ENCODE measurements around the gene KIF26A.

DNA sequence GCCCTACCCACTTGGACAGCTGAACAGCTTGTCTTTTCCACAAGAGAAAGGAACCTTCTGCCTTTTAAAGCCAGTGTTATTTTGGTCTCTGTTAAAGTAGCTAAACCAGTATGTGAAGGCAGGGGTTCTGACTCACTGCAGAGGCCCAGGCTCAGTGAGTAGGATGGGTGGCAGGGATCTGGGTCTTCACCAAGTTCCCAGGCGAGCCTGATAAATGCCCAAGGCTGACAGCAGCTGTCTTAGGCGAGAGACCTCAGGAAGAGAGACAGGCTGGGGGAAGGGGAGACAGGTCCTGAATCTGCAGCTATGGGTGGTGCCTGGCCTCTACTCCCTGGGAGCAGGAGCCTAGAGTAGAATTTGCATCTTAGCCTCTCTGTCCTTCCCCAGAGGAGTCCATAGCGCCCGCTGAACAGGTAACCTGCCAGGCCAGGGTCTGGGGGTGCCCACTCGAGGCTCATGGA, 18.1 kb upstream of the KIF26A start:
- TF ChIP-seq, protein P1, sequence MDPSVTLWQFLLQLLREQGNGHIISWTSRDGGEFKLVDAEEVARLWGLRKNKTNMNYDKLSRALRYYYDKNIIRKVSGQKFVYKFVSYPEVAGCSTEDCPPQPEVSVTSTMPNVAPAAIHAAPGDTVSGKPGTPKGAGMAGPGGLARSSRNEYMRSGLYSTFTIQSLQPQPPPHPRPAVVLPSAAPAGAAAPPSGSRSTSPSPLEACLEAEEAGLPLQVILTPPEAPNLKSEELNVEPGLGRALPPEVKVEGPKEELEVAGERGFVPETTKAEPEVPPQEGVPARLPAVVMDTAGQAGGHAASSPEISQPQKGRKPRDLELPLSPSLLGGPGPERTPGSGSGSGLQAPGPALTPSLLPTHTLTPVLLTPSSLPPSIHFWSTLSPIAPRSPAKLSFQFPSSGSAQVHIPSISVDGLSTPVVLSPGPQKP (IDR thresholded peaks at IDR 0.05; ENCODE audit: borderline replicate concordance, low read depth, low read length), result no peak
- TF ChIP-seq, protein P2, sequence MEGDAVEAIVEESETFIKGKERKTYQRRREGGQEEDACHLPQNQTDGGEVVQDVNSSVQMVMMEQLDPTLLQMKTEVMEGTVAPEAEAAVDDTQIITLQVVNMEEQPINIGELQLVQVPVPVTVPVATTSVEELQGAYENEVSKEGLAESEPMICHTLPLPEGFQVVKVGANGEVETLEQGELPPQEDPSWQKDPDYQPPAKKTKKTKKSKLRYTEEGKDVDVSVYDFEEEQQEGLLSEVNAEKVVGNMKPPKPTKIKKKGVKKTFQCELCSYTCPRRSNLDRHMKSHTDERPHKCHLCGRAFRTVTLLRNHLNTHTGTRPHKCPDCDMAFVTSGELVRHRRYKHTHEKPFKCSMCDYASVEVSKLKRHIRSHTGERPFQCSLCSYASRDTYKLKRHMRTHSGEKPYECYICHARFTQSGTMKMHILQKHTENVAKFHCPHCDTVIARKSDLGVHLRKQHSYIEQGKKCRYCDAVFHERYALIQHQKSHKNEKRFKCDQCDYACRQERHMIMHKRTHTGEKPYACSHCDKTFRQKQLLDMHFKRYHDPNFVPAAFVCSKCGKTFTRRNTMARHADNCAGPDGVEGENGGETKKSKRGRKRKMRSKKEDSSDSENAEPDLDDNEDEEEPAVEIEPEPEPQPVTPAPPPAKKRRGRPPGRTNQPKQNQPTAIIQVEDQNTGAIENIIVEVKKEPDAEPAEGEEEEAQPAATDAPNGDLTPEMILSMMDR (conservative IDR thresholded peaks at IDR 0.05; ENCODE audit: low read depth, low read length), result no peak
- TF ChIP-seq POLR2A (IDR thresholded peaks at IDR 0.05; ENCODE audit: low read depth, low read length) (no peak), CEBPB (IDR thresholded peaks at IDR 0.05; ENCODE audit: low read depth, low read length) (no peak), MXI1 (IDR thresholded peaks at IDR 0.05; ENCODE audit: borderline replicate concordance, low read depth, low read length) (no peak), RAD21 (IDR thresholded peaks at IDR 0.05; ENCODE audit: low read length) (no peak)

All from IMR-90 (cell line).